ENCODE results near the gene OLA1. TPM values are rescaled to one million over a fixed set of nuclear protein-coding genes. Genes with fewer than 3 reads are reported as not detected.
A peak's percentile ranks its signal among the peaks of the same experiment; 100 is the strongest.

OLA1 gene
- total RNA-seq, 2 experiments from 2014 or later = 63.5 to 64.6 TPM

GRCh38 chr2:174039551-174040416, 208.5 kb downstream of the OLA1 start:
- POLR2A ChIA-PET = no interaction called here

GRCh38 chr2:174038462-174038861, 209.9 kb downstream of the OLA1 start:
- Mint-ChIP-seq H3K36me3 (ENCODE audit: low read depth) (no peaks in the 10 kb centered on the region), H3K9me3 (no peaks in the 10 kb centered on the region), H3K4me1 (peaks cover 20% of the 10 kb centered on the region), H3K4me3 (no peak overlapping the region), H3K27ac (peak overlapping the region; percentile 24), H3K27me3 (peaks cover 5% of the 10 kb centered on the region)
- CTCF ChIA-PET = no interaction called here
- no peak for DNase-seq
- POLR2A ChIA-PET = interaction anchor here (0.8 to 1.0 kb wide), 3 partner anchors 12 to 74 kb away, joined by 3 to 4 read pairs (median 3); no protein-coding TSS in a partner anchor

More at GRCh38 chr2:174039551-174040416, 208.5 kb downstream of the OLA1 start:
- CTCF ChIA-PET = interaction anchor here (0.6 to 1.4 kb wide), 3 partner anchors 84 to 1140 kb away, joined by 3 to 5 read pairs (median 3); no protein-coding TSS in a partner anchor
- peaks cover 27% of the 10 kb centered on the region for H3K4me1 Mint-ChIP-seq
- peak overlapping the region; percentile 2 for H3K4me3 Mint-ChIP-seq
- no peaks in the 10 kb centered on the region for H3K36me3 Mint-ChIP-seq (ENCODE audit: low read depth)
- peak overlapping the region; percentile 83 for H3K27ac Mint-ChIP-seq
- DNase-seq = peak; percentile 86
- H3K9me3 Mint-ChIP-seq = no peaks in the 10 kb centered on the region
- peaks cover 5% of the 10 kb centered on the region for H3K27me3 Mint-ChIP-seq

GRCh38 chr2:174036825-174037224, 211.5 kb downstream of the OLA1 start:
- Mint-ChIP-seq H3K36me3 (ENCODE audit: low read depth) (no peaks in the 10 kb centered on the region), H3K27me3 (peaks cover 5% of the 10 kb centered on the region), H3K4me3 (no peak overlapping the region), H3K4me1 (peaks cover 19% of the 10 kb centered on the region), H3K9me3 (no peaks in the 10 kb centered on the region), H3K27ac (no peak overlapping the region)
- POLR2A ChIA-PET = no interaction called here
- CTCF ChIA-PET = no interaction called here
- no peak for DNase-seq

- Mint-ChIP-seq H3K9me3 (no peaks in the 10 kb centered on the region), H3K27me3 (peaks cover 5% of the 10 kb centered on the region), H3K4me3 (no peak overlapping the region), H3K4me1 (peaks cover 19% of the 10 kb centered on the region), H3K27ac (no peak overlapping the region), H3K36me3 (ENCODE audit: low read depth) (no peaks in the 10 kb centered on the region)
- no peak for DNase-seq
- ChIA-PET POLR2A (no interaction called here), CTCF (no interaction called here)
Measured at GRCh38 chr2:174035981-174036742, 212.2 kb downstream of the OLA1 start.

GRCh38 chr2:174035117-174035635, 213.2 kb downstream of the OLA1 start:
- H3K9me3 Mint-ChIP-seq = no peaks in the 10 kb centered on the region
- H3K27ac Mint-ChIP-seq = no peak overlapping the region
- ChIA-PET POLR2A (no interaction called here), CTCF (no interaction called here)
- H3K36me3 Mint-ChIP-seq (ENCODE audit: low read depth) = no peaks in the 10 kb centered on the region
- DNase-seq = no peak
- H3K4me1 Mint-ChIP-seq = peaks cover 19% of the 10 kb centered on the region
- H3K4me3 Mint-ChIP-seq = no peak overlapping the region
- H3K27me3 Mint-ChIP-seq = peaks cover 6% of the 10 kb centered on the region

GRCh38 chr2:174033163-174033550, 215.2 kb downstream of the OLA1 start:
- H3K27me3 Mint-ChIP-seq = peaks cover 6% of the 10 kb centered on the region
- H3K36me3 Mint-ChIP-seq (ENCODE audit: low read depth) = no peaks in the 10 kb centered on the region
- H3K9me3 Mint-ChIP-seq = no peaks in the 10 kb centered on the region
- no peak for DNase-seq
- CTCF ChIA-PET = no interaction called here
- H3K4me3 Mint-ChIP-seq = no peak overlapping the region
- peaks cover 1% of the 10 kb centered on the region for H3K4me1 Mint-ChIP-seq
- POLR2A ChIA-PET = no interaction called here
- H3K27ac Mint-ChIP-seq = no peak overlapping the region

- no peaks in the 10 kb centered on the region for H3K36me3 Mint-ChIP-seq (ENCODE audit: low read depth)
- ChIA-PET POLR2A (no interaction called here), CTCF (no interaction called here)
- H3K4me3 Mint-ChIP-seq = no peak overlapping the region
- H3K4me1 Mint-ChIP-seq = no peaks in the 10 kb centered on the region
- no peak for DNase-seq
- H3K27me3 Mint-ChIP-seq = peaks cover 5% of the 10 kb centered on the region
- H3K9me3 Mint-ChIP-seq = no peaks in the 10 kb centered on the region
- H3K27ac Mint-ChIP-seq = no peak overlapping the region
Measured at GRCh38 chr2:174031226-174031625, 217.1 kb downstream of the OLA1 start.

GRCh38 chr2:174028935-174029334, 219.4 kb downstream of the OLA1 start:
- Mint-ChIP-seq H3K27ac (no peak overlapping the region), H3K4me3 (no peak overlapping the region), H3K4me1 (peaks cover 3% of the 10 kb centered on the region), H3K9me3 (peaks cover 7% of the 10 kb centered on the region), H3K27me3 (peaks cover 2% of the 10 kb centered on the region), H3K36me3 (ENCODE audit: low read depth) (no peaks in the 10 kb centered on the region)
- ChIA-PET CTCF (no interaction called here), POLR2A (no interaction called here)
- DNase-seq = no peak

- ChIA-PET CTCF (no interaction called here), POLR2A (no interaction called here)
- Mint-ChIP-seq H3K36me3 (ENCODE audit: low read depth) (no peaks in the 10 kb centered on the region), H3K9me3 (peaks cover 8% of the 10 kb centered on the region), H3K4me1 (peaks cover 4% of the 10 kb centered on the region), H3K4me3 (no peak overlapping the region), H3K27ac (no peak overlapping the region), H3K27me3 (peaks cover 2% of the 10 kb centered on the region)
- DNase-seq = no peak
Measured at GRCh38 chr2:174027956-174028355, 220.4 kb downstream of the OLA1 start.

- CTCF ChIA-PET = no interaction called here
Measured at GRCh38 chr2:174026122-174026845, 222.0 kb downstream of the OLA1 start.

GRCh38 chr2:174025271-174026121, 222.8 kb downstream of the OLA1 start:
- Mint-ChIP-seq H3K4me3 (no peak overlapping the region), H3K27ac (no peak overlapping the region), H3K36me3 (ENCODE audit: low read depth) (no peaks in the 10 kb centered on the region), H3K9me3 (peaks cover 11% of the 10 kb centered on the region), H3K27me3 (no peaks in the 10 kb centered on the region), H3K4me1 (peaks cover 4% of the 10 kb centered on the region)
- POLR2A ChIA-PET = no interaction called here
- no peak for DNase-seq
- CTCF ChIA-PET = no interaction called here

More at GRCh38 chr2:174026122-174026845, 222.0 kb downstream of the OLA1 start:
- H3K9me3 Mint-ChIP-seq = peaks cover 11% of the 10 kb centered on the region
- H3K36me3 Mint-ChIP-seq (ENCODE audit: low read depth) = no peaks in the 10 kb centered on the region
- no peak overlapping the region for H3K4me3 Mint-ChIP-seq
- no peak overlapping the region for H3K27ac Mint-ChIP-seq
- H3K4me1 Mint-ChIP-seq = peaks cover 4% of the 10 kb centered on the region
- DNase-seq = no peak
- POLR2A ChIA-PET = no interaction called here
- H3K27me3 Mint-ChIP-seq = peaks cover 2% of the 10 kb centered on the region

- peaks cover 4% of the 10 kb centered on the region for H3K4me1 Mint-ChIP-seq
- no peaks in the 10 kb centered on the region for H3K36me3 Mint-ChIP-seq (ENCODE audit: low read depth)
- peaks cover 11% of the 10 kb centered on the region for H3K9me3 Mint-ChIP-seq
- no peaks in the 10 kb centered on the region for H3K27me3 Mint-ChIP-seq
- POLR2A ChIA-PET = no interaction called here
- H3K27ac Mint-ChIP-seq = no peak overlapping the region
- no peak for DNase-seq
- no peak overlapping the region for H3K4me3 Mint-ChIP-seq
- CTCF ChIA-PET = no interaction called here
Measured at GRCh38 chr2:174024524-174025270, 223.6 kb downstream of the OLA1 start.

Data from activated CD4-positive, alpha-beta memory T cell treated with anti-CD3 and anti-CD28 coated beads, Interleukin-2, amount 10 ng/mL, durations not matched to agents 7 days and 5 days (primary cell).